ENCODE measurements around the gene SLX4IP.

DNA sequence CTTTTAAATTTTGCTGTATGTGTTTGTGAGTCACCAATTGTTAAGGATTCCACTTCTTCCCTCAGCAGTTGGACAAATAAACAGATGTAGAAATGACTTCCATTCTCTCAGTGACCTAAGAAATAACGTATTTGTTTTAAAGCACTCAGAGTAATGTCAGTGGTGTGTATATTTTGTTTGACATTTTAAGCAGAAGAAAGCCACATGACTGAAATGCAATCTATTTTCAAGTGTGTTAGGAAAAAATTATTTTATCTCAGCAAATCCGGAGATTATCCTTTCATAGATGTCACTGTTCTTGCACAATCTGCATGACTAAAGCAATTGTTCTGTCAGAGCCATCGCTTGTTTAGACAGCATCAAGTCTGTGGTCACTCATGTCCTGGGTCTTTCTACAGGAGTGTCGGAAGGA is 161.6 kb downstream of the SLX4IP start:
- TF ChIP-seq CEBPB (IDR thresholded peaks at IDR 0.05; ENCODE audit: low read depth) (peak; percentile 72), EZH2 (IDR thresholded peaks at IDR 0.05) (no peak), YY1 (IDR thresholded peaks at IDR 0.05; ENCODE audit: extremely low read depth, insufficient replicate concordance, low read depth, low read length) (no peak)

Data from HCT116 (cell line).